NCI-H2107 (cell line): ENCODE data around the gene USP49.
"Not testable (repeated sequence)": the region's sequence is repeated elsewhere in the genome, so short reads cannot be mapped to it uniquely, and the experiment has no call there.

Experiments used
- DNase-seq: peaks from one replicate; lab custom pipeline; 2025; lab: John Stamatoyannopoulos, UW

USP49 gene

DNA sequence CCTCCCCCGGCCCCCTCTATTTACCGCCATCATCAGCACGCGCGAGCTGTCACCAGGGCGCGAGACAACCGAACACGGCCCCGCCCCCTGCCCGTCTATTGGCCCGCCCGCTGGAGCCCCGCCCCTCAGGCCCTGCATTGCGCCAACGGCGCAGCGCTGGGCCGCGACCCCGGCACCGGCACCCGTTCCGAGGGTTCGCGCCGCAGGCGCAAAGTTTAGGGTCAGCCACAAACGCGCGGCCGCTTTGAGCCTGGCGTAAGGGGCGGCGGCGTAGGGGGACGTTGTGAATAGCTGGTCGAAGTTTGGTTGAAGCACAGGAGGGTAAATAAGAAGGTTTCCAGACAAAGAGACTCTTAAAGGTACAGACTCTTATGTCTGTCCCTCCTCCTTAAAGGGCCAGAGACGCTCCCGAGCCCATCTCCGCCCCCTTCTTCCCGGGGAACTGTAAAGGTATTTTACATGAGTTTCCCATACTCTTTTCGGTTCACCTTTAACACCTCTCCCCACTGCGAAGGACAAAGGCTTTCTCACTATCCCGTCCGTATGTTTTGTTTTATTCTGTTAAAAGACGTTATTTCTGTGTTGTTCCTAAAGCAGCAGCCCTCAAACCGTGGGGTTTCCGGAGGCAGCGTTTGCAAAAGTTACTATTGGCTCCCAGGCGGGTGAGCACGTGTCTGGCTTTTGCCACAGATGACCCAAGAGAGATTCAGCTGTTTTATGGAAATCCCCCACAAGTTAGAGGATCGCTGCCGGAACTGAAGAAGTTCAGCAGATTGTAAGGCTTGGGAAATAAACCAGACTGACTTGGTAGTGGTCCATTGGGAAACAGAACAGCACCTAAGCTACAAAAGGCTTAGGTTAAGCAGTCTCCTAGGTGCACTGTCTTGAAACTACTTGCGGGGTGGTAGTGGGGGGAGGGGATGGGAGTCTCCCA is at the start of gene USP49:
TSS of gene USP49 (minus strand) at position 76 of the 934 bp plus-strand sequence. CDS start 88,392 bp downstream, outside the sequence.
- peak; percentile 34 for DNase-seq

DNA sequence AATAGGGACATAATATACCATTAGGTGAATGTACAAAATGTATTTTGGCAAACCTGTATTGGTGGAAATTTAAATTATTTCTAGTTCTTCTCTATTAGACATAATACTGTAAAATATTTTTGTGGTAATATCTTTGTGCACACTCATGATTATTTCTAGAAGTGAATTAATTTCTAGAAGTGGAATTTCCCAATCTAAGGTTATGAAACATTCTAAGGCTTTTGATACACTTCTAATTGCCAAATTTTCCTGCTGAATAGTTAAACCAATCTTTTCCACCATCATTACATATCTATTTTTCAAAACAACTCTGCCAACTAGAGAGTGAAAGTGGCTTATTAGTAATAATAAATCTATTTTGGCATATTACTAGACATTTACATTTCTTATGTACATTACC is 48.3 kb upstream of the USP49 start:
- DNase-seq = no peak

DNA sequence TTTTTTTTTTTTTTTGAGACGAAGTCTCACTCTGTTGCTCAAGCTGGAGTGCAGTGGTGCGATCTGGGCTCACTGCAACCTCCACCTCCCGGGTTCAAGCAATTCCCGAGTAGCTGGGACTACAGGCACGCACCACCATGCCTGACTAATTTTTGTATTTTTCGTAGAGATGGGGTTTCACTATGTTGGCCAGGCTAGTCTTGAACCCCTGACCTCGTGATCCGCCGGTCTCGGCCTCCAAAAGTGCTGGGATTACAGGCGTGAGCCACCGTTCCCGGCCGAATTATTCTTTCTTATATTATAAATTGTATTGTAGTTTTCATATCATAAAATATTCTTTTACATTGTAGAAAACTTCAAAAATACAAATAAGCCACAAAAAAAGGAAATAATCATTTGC is 47.7 kb upstream of the USP49 start:
- DNase-seq = not testable (repeated sequence)

GRCh38 chr6:41942067-41942851 is 47.1 kb upstream of the USP49 start:
- no peak for DNase-seq

DNA sequence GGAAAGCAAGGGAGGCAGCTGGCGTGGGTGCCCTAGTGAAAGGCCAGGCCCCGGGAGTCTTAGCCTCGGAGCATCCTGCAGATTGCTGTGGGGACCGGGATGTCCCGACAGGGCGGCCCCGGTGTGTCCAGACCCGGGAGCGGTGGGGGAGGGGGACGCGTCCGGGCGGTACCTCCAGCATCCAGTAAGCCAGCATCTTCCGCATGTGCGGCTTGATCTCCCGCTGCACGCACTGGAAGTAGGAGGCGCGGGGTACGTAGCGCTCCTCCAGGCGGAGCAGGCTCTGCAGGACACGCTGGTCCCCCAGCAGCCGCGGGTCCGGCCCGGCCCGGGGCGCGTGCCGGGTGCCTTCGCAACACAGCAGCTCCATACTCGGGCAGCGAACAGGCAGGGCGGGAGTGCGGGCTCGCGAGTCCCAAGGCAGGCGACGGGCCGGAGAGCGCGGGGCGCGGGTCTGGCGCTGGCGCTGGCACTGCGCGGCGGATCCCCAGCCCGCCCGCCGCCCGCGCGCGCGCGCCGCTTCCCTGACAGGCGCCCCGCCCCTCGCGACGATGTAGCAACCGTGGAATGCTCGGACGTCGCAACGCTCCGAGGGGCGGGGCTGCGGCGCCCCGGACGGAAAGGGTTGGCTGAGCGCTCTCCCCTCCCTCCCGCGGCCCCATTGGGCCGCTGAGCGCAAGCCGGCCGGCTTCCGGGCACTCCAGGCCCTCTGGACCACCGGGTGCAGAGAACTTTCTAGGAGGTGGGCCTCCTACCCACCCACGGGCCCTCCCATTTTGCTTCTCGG is 46.3 kb upstream of the USP49 start, which contains the start of gene CCND3:
TSS of gene CCND3 (minus strand) at position 529 of the 787 bp plus-strand sequence. CDS start at position 370, 159 bp downstream.
- DNase-seq = peak; percentile 35

- DNase-seq = no peak
Observed at GRCh38 chr6:41940759-41941279, 45.6 kb upstream of the USP49 start.

DNA sequence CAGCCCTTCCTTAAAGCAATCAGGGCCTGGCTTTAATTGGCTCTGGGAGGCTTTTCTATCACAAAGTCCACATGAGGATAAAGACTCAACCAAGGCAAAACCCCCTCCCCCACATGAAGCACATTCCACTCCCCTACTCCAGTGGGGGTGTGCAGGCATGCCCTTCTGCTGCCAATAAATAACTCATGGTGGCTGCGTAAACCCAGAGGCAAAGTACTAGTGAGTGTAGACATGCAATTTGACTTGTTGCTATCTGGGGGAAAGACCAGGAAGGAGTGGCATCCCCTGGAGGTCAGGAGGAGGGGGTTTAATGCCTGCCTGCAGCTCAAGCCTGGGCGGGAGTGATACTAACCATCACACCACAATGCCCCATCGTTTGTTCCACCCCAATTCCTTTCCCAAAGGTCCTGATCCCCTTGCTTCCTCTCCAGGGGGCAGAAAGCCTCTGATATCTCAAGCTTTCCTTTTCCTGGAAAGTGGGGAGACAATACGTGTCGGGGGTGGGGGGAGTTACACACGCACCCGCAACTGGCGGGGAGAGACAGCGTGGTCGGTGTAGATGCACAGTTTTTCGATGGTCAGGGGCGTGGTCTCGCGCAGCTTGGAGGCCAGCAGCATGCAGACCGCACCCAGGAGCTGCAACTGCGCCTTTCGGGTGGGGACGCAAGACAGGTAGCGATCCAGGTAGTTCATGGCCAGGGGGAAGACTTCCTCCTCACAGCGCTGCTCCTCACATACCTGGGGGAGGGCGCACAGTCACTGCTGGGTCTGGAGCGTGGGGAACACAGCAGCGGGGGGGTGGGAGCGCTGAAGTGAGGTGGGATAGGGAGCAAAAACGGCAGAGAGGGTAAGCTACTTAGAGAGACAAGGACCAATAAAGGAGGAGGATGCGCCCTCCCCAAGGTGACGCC is 44.9 kb upstream of the USP49 start:
- no peak for DNase-seq

- DNase-seq = no peak
Observed at GRCh38 chr6:41939176-41939847, 44.1 kb upstream of the USP49 start.

DNA sequence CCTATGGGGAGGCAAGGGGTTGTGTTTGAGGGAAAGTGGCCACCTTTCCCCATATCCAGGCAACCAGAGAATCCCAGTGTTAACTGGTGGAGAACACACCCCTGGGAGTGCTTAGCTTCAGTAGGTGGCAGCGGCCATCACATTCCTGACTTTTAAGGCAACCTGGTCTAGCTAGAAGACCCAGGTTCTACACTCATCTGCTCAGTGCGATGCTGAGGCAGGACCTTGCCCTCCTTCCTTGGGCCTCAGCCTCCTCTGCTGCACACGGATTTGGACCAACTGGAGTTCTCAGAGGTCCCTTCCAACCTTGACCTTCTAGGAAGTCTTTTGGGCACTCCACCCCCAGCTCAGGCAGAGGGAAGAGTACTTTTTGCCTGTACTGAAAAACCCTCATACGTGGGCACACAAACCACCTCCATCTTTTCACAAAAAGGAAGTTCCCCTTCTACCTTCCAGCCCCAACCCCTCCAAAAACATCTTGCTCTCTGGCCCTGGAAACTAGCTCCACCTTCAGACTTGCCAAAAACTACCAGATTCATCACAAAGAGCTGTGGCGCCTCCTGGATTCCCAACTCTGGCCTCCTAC is 43.5 kb upstream of the USP49 start:
- no peak for DNase-seq

DNA sequence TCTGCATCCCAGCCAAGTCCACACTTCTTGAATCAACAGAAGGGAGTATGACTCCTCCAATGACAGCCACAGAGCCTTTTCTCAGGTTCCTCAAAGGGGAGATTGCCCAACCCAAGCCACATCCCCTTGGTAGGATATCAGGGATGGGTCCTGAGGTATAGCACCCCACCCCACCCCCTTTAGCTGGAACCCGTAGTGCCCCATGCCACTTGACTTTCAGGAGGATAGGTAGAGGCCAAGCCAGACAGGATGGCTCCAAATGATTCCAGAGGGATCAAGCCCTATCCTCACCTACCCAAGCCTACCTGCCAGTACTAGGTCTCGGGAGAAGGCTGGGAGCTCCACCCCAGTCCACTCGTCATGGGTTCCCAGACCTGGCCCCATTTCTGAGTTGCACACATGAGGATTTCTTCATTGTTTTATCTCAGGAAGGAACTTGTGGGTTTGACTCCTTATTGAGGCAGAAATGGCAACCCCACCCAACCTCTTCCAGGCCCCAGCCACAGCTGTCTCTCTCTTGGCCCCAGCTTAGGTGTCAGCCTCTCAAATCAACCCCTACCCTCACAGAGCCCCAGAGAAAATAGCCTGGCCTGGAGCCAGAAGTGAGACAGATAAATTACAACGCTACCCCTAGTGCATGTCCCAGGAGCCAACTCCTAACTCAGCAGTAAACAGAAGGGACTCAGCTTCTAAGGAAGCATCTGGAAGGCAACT is 42.8 kb upstream of the USP49 start:
- no peak for DNase-seq

- no peak for DNase-seq
Observed at GRCh38 chr6:41937472-41937860, 42.3 kb upstream of the USP49 start.

GRCh38 chr6:41936073-41936837 is 41.1 kb upstream of the USP49 start:
- no peak for DNase-seq

GRCh38 chr6:41935685-41936072 is 40.5 kb upstream of the USP49 start:
- no peak for DNase-seq

DNA sequence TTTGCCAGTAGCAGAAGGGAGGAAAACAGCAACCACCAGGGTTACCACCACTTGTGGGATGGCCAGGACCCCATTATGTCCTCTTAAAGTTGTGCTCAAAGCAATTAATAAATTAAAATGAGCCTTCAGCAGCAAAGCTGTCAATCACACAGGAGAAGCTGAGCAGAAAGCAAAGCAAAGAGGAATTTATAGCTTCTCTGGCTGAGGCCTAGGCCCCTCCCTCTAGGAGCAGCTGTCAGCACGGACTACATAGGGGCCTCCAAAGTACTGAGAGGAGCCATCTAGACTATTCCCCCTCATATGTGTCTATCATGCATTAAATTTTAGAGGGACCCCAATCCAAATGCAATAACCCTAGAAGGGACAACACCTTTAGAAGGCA is 40.0 kb upstream of the USP49 start:
- no peak for DNase-seq

DNA sequence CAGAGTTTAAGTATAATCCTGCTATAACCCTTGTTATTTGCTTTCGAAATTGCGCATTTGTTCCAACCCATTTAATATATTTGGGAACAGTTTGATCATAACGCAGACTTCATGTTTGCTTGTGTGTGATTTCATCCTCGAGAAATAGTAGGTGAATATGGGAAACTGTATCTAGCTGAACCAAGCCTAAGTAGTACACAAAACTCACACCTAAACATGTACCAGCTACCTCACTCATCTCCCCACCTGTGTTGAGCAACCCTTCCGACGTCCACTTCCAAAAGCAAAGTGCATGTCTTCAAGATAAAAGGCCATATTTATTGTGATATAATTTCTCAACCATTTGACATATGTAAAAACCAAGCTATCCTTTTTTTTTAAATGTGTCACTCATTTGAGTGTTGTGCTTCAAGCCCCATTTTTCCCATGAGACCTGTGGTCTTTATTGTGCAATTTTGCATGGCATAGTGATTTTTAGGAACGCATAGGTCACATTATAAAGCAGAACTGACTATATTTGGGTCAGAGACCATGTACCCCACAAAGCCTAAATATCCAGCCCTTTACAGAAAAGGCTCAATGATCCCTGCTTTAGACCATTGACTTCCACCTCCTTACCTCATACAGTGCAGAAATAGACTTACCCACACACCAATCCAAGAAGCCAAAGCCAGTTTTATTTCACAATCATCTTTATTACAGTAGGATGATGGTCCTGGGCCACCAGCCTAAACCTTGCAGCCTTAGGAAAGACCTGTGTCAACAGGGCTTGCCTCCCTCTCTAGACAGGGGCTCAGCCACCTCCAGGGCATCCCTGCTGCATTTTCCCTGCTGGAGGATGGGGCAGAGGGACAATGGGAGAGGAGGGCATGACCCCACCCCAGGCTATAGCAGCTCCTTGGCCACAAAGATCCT is 39.4 kb upstream of the USP49 start:
- no peak for DNase-seq

GRCh38 chr6:41932378-41932777 is 37.2 kb upstream of the USP49 start:
- no peak for DNase-seq

DNA sequence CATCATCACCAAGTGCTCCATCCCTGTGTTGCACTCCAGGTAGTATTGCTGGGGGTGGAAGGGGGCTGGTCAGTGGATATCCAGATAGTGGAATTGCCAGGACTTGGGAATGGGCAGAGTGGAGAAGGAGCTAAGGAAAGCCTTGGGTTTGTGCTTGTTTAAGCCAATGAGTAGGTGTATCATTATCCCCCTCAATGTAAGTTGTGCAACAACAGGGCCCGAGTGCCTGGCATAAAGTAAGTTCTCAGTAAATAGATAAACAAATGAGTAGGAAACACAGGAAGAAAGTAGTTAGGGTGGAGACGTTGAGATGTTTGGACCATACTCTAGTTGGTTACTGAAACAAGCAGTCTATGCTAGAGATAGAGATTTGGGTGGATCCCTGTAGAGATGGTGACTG is 36.6 kb upstream of the USP49 start:
- DNase-seq = no peak
